Stimulated activated CD4-positive, alpha-beta T cell treated with anti-CD3 and anti-CD28 coated beads, Interleukin-4, amount 100 ng/mL, for 4 hours (primary cell): Measurements from ENCODE around the gene CNN1.
"Not testable (repeated sequence)": the region's sequence is repeated elsewhere in the genome, so short reads cannot be mapped to it uniquely, and the experiment has no call there.

ENCODE experiments used
- DNase-seq, 2 experiments: peaks; one replicate each; pipeline ENCODE4 v3.0.0-alpha.2; 2020

CNN1 gene

GRCh38 chr19:11534948-11535347 is 3.7 kb upstream of the CNN1 start:
- no peak for DNase-seq

GRCh38 chr19:11535792-11536595 is 2.7 kb upstream of the CNN1 start:
- peak; percentile 77 to 88 for DNase-seq

- no peak for DNase-seq
These were observed 1.1 kb downstream of the CNN1 start for GRCh38 chr19:11539495-11540365.

- no peak for DNase-seq
These were observed 2.0 kb downstream of the CNN1 start for GRCh38 chr19:11540645-11541044.

GRCh38 chr19:11541238-11541637 is 2.6 kb downstream of the CNN1 start:
- DNase-seq: no peak

GRCh38 chr19:11547929-11548700 is 9.5 kb downstream of the CNN1 start:
- no peak for DNase-seq

- no peak for DNase-seq
These were observed 10.8 kb downstream of the CNN1 start for GRCh38 chr19:11549386-11549953.

- DNase-seq: no peak
These were observed 11.6 kb downstream of the CNN1 start for GRCh38 chr19:11550265-11550664.

GRCh38 chr19:11551603-11552235 is 13.1 kb downstream of the CNN1 start:
- no peak for DNase-seq

- DNase-seq: no peak
These were observed 14.2 kb downstream of the CNN1 start for GRCh38 chr19:11552666-11553372.

- no peak for DNase-seq
These were observed 15.5 kb downstream of the CNN1 start for GRCh38 chr19:11554160-11554559.

- no peak for DNase-seq
These were observed 16.6 kb downstream of the CNN1 start for GRCh38 chr19:11555246-11555645.

GRCh38 chr19:11556634-11557420 is 18.2 kb downstream of the CNN1 start:
- DNase-seq: no peak

- peak; percentile 95 to 98 for DNase-seq
These were observed 20.5 kb downstream of the CNN1 start, which contains the start of gene ELOF1 for GRCh38 chr19:11558881-11559828. ELOF1 (minus strand) TSS chr19:11559230; CDS start chr19:11554347, 4,883 bp downstream.

- DNase-seq: peak in 1 of 2 experiments; percentile 57
These were observed 21.9 kb downstream of the CNN1 start for GRCh38 chr19:11560404-11561051.

- no peak for DNase-seq
These were observed 24.9 kb downstream of the CNN1 start for GRCh38 chr19:11563532-11563931.

GRCh38 chr19:11564082-11564807 is 25.6 kb downstream of the CNN1 start:
- not testable (repeated sequence) for DNase-seq

GRCh38 chr19:11565649-11565980 is 27.0 kb downstream of the CNN1 start:
- DNase-seq: not testable (repeated sequence)
